Keratinocyte (primary cell): ENCODE measurements around the gene ZNF710. TPM values are rescaled to one million over a fixed set of nuclear protein-coding genes. Genes with fewer than 3 reads are reported as not detected.
A peak's percentile ranks its signal among the peaks of the same experiment; 100 is the strongest.

Experiments used
- DNase-seq: peaks from one replicate; pipeline ENCODE4 v3.0.0-alpha.2; 2011; ENCODE audit warnings: low read depth, missing footprints, low spot score
- FAIRE-seq: peaks from 2 replicates; lab custom pipeline; 2011; peaks lifted over from hg19 to GRCh38; lab: Jason Lieb, UNC
- H2AFZ ChIP-seq: 2 replicates; pipeline ENCODE4 v1.6.0; 2012; ENCODE audit warnings: low read length, control low read depth, inconsistent platforms; ENCODE audit not compliant: control insufficient read depth
- H3K27ac ChIP-seq: 2 replicates; pipeline ENCODE4 v1.5.1; 2011; ENCODE audit warnings: low read length; ENCODE audit not compliant: control insufficient read depth, insufficient read depth
- H3K27me3 ChIP-seq: 3 replicates; pipeline ENCODE4 v1.6.0; 2011; ENCODE audit warnings: low read length; ENCODE audit not compliant: control insufficient read depth, insufficient read depth; ENCODE audit errors: extremely low read depth
- H3K36me3 ChIP-seq, 2 experiments: 2 replicates in 1 of 2; 3 replicates in 1 of 2; pipeline ENCODE4 v1.5.1; 2011; ENCODE audit warnings: low read length in 2 of 2, mild to moderate bottlenecking in 1 of 2; ENCODE audit not compliant: control insufficient read depth in 2 of 2, insufficient read depth in 2 of 2; ENCODE audit errors: extremely low read depth in 1 of 2
- H3K4me1 ChIP-seq: 3 replicates; pipeline ENCODE4 v1.5.1; 2011; ENCODE audit warnings: low read length; ENCODE audit not compliant: control insufficient read depth, insufficient read depth; ENCODE audit errors: extremely low read depth
- H3K4me2 ChIP-seq: 3 replicates; pipeline ENCODE4 v1.6.0; 2011; ENCODE audit warnings: low read depth, low read length; ENCODE audit not compliant: control insufficient read depth, insufficient read depth; ENCODE audit errors: extremely low read depth
- H3K4me3 ChIP-seq, 3 experiments: fragments of 200-600 bp in 1 of 3; sonication (generic) in 1 of 3; 2 replicates in 2 of 3; 3 replicates in 1 of 3; pipeline ENCODE4 v1.5.1; 2011 to 2016; ENCODE audit warnings: low read length in 3 of 3, mild to moderate bottlenecking in 3 of 3, control low read depth in 2 of 3, inconsistent platforms in 1 of 3, low read depth in 1 of 3, mixed read lengths in 1 of 3, mixed run types in 1 of 3, moderate library complexity in 1 of 3; ENCODE audit not compliant: control insufficient read depth in 2 of 3, insufficient read depth in 2 of 3; ENCODE audit errors: extremely low read depth in 1 of 3
- H3K79me2 ChIP-seq: 2 replicates; pipeline ENCODE4 v1.6.0; 2012; ENCODE audit warnings: low read length; ENCODE audit not compliant: control insufficient read depth, insufficient read depth
- H3K9ac ChIP-seq: 3 replicates; pipeline ENCODE4 v1.6.0; 2011; ENCODE audit warnings: low read length; ENCODE audit not compliant: control insufficient read depth, insufficient read depth; ENCODE audit errors: extremely low read depth
- H3K9me1 ChIP-seq: 3 replicates; pipeline ENCODE4 v1.6.0; 2011; ENCODE audit warnings: low read length; ENCODE audit not compliant: control insufficient read depth, insufficient read depth; ENCODE audit errors: extremely low read depth
- H3K9me3 ChIP-seq: 2 replicates; pipeline ENCODE4 v1.5.1; 2012; ENCODE audit warnings: low read depth, low read length; ENCODE audit not compliant: control insufficient read depth
- H4K20me1 ChIP-seq: 3 replicates; pipeline ENCODE4 v1.6.0; 2011; ENCODE audit warnings: low read length; ENCODE audit not compliant: control insufficient read depth, insufficient read depth; ENCODE audit errors: extremely low read depth
- CTCF ChIP-seq, 3 experiments: IDR thresholded peaks in 1 of 3; conservative IDR thresholded peaks in 1 of 3; optimal IDR thresholded peaks in 1 of 3; 2 replicates in 2 of 3; 3 replicates in 1 of 3; pipeline versions ENCODE3 to v1.5.1; 2011; ENCODE audit warnings: low read length in 3 of 3, mild to moderate bottlenecking in 3 of 3, moderate library complexity in 2 of 3, control low read depth in 1 of 3, inconsistent platforms in 1 of 3; ENCODE audit not compliant: insufficient read depth in 2 of 3; ENCODE audit errors: extremely low read depth in 1 of 3
- EZH2 ChIP-seq: IDR thresholded peaks from one replicate; pipeline ENCODE4 v1.6.1; 2012; ENCODE audit warnings: inconsistent platforms, mild to moderate bottlenecking, low read length, moderate library complexity
- dilution Hi-C: fragments of 300-500 bp; cut with MboI; formaldehyde crosslinking; loops from one replicate; pipeline ENCODE4 v1.7.0; 2020; ENCODE audit warnings: low sequenced_read_pairs; ENCODE audit not compliant: extremely low pct_ligation_motif_present
- polyA plus RNA-seq, 5 experiments: library from polyadenylated mRNA; depleted of rRNA in 3 of 5; stranded (reverse) in 3 of 5; stranded (forward) in 1 of 5; unstranded in 1 of 5; fragments of >200 nt; gene quantifications; 1 replicate in 1 of 5; 2 replicates in 3 of 5; 3 replicates in 1 of 5; pipeline versions ENCODE4 v1.2.1 to v1.2.3, GENCODE V29; 2011 to 2012; ENCODE audit warnings: missing spikeins in 2 of 5, low read depth in 1 of 5, low replicate concordance in 1 of 5

ZNF710 gene
- polyA plus RNA-seq, 1 donor (not counting 4 experiments of a cell fraction or from before 2014, with no cell fraction given), result 4.5 TPM

GRCh38 chr15:90099868-90100831 lies 99.0 kb downstream of the ZNF710 start:
- no peak overlapping the region for H3K4me3 ChIP-seq
- H4K20me1 ChIP-seq, result no peaks in the 10 kb centered on the region
- no peak for DNase-seq
- H2AFZ ChIP-seq, result no peak overlapping the region
- peak overlapping the region; percentile 41 for H3K4me2 ChIP-seq
- no peaks in the 10 kb centered on the region for H3K79me2 ChIP-seq
- no peak overlapping the region for H3K9ac ChIP-seq
- H3K36me3 ChIP-seq, result no peaks in the 10 kb centered on the region
- no peaks in the 10 kb centered on the region for H3K9me3 ChIP-seq
- dilution Hi-C loops, result no loop called here
- H3K9me1 ChIP-seq, result no peaks in the 10 kb centered on the region
- no peaks in the 10 kb centered on the region for H3K27me3 ChIP-seq
- no peak overlapping the region for H3K27ac ChIP-seq
- no peak for TF ChIP-seq EZH2
- TF ChIP-seq CTCF (optimal IDR thresholded peaks at IDR 0.05 in 1 of 3, IDR thresholded peaks at IDR 0.05 in 1 of 3, conservative IDR thresholded peaks at IDR 0.05 in 1 of 3; ENCODE audit: extremely low read depth in 1 of 3, insufficient read depth in 2 of 3, low read length in 3 of 3), result no peak
- peaks cover 33% of the 10 kb centered on the region for H3K4me1 ChIP-seq
- no peak for FAIRE-seq

- dilution Hi-C loops, result no loop called here
- no peaks in the 10 kb centered on the region for H3K9me1 ChIP-seq
- H3K4me2 ChIP-seq, result peak overlapping the region; percentile 76
- peaks cover 31% of the 10 kb centered on the region for H3K4me1 ChIP-seq
- peak overlapping the region; percentile 17 for H2AFZ ChIP-seq
- DNase-seq (no peak), FAIRE-seq (no peak)
- H3K27ac ChIP-seq, result no peak overlapping the region
- no peaks in the 10 kb centered on the region for H3K79me2 ChIP-seq
- H4K20me1 ChIP-seq, result no peaks in the 10 kb centered on the region
- no peak for TF ChIP-seq CTCF (optimal IDR thresholded peaks at IDR 0.05 in 1 of 3, IDR thresholded peaks at IDR 0.05 in 1 of 3, conservative IDR thresholded peaks at IDR 0.05 in 1 of 3; ENCODE audit: extremely low read depth in 1 of 3, insufficient read depth in 2 of 3, low read length in 3 of 3)
- TF ChIP-seq EZH2, result no peak
- no peaks in the 10 kb centered on the region for H3K36me3 ChIP-seq
- no peaks in the 10 kb centered on the region for H3K9me3 ChIP-seq
- H3K9ac ChIP-seq, result peak overlapping the region; percentile 80
- H3K4me3 ChIP-seq, result peak overlapping the region; percentile 50 to 75 (median 72)
- no peaks in the 10 kb centered on the region for H3K27me3 ChIP-seq
These were observed 100.2 kb downstream of the ZNF710 start for GRCh38 chr15:90101130-90101968.
